Endometrial microvascular endothelial cells (primary cell): Measurements from ENCODE around the gene TRIM16. TPM values are rescaled to one million over a fixed set of nuclear protein-coding genes. Genes with fewer than 3 reads are reported as not detected.
"Not testable (repeated sequence)": the region's sequence is repeated elsewhere in the genome, so short reads cannot be mapped to it uniquely, and the experiment has no call there.

ENCODE experiments used
- in situ Hi-C: cut with HindIII; loops from 2 replicates; pipeline ENCODE4 v1.10.0; 2017; ENCODE audit warnings: low sequenced_read_pairs, low pct_unique_long_range_greater_than_20kb; ENCODE audit errors: inconsistent ontology term
- total RNA-seq: library from RNA; depleted of rRNA; stranded (reverse); fragments of >200 nt; gene quantifications from one replicate; pipeline ENCODE4 v1.2.3, GENCODE V29; 2015; ENCODE audit errors: inconsistent ontology term

Gene TRIM16
- total RNA-seq, result 45.1 TPM

GRCh38 chr17:15683824-15684478 lies at the start of gene TRIM16:
Gene TRIM16 (minus strand): TSS chr17:15684311. CDS start chr17:15651609, 32,702 bp downstream.
- in situ Hi-C loops, result not testable (repeated sequence)

GRCh38 chr17:15733174-15733789 lies 49.2 kb upstream of the TRIM16 start:
- in situ Hi-C loops, result not testable (repeated sequence)

GRCh38 chr17:15731900-15732299 lies 47.8 kb upstream of the TRIM16 start, which contains the start of gene TBC1D26:
Gene TBC1D26 (plus strand): TSS chr17:15732283. CDS start chr17:15735349, 3,066 bp downstream.
- in situ Hi-C loops, result not testable (repeated sequence)

GRCh38 chr17:15730535-15730934 lies 46.4 kb upstream of the TRIM16 start:
- in situ Hi-C loops, result not testable (repeated sequence)

- in situ Hi-C loops, result not testable (repeated sequence)
Measured at GRCh38 chr17:15716601-15717563, 32.8 kb upstream of the TRIM16 start.

GRCh38 chr17:15708879-15709278 lies 24.8 kb upstream of the TRIM16 start:
- in situ Hi-C loops, result not testable (repeated sequence)

- in situ Hi-C loops, result not testable (repeated sequence)
Measured at GRCh38 chr17:15704813-15705212, 20.7 kb upstream of the TRIM16 start.

- in situ Hi-C loops, result not testable (repeated sequence)
Measured at GRCh38 chr17:15704239-15704638, 20.1 kb upstream of the TRIM16 start.

- in situ Hi-C loops, result not testable (repeated sequence)
Measured at GRCh38 chr17:15699937-15700336, 15.8 kb upstream of the TRIM16 start.

GRCh38 chr17:15699413-15699924 lies 15.4 kb upstream of the TRIM16 start, which contains the start of gene ZNF286A:
Gene ZNF286A (plus strand): TSS chr17:15699752. CDS start chr17:15700330, 578 bp downstream.
- in situ Hi-C loops, result not testable (repeated sequence)

GRCh38 chr17:15698967-15699366 lies 14.9 kb upstream of the TRIM16 start:
- in situ Hi-C loops, result not testable (repeated sequence)

GRCh38 chr17:15687494-15687893 lies 3.4 kb upstream of the TRIM16 start:
- in situ Hi-C loops, result not testable (repeated sequence)

GRCh38 chr17:15683135-15683534 lies 976 bp downstream of the TRIM16 start:
- in situ Hi-C loops, result not testable (repeated sequence)

GRCh38 chr17:15675991-15676390 lies 8.1 kb downstream of the TRIM16 start:
- in situ Hi-C loops, result not testable (repeated sequence)

- in situ Hi-C loops, result not testable (repeated sequence)
Measured at GRCh38 chr17:15674640-15675039, 9.5 kb downstream of the TRIM16 start.

- in situ Hi-C loops, result not testable (repeated sequence)
Measured at GRCh38 chr17:15669526-15669925, 14.6 kb downstream of the TRIM16 start.

GRCh38 chr17:15663691-15664090 lies 20.4 kb downstream of the TRIM16 start:
- in situ Hi-C loops, result no loop called here

- in situ Hi-C loops, result no loop called here
Measured at GRCh38 chr17:15663176-15663575, 20.9 kb downstream of the TRIM16 start.

GRCh38 chr17:15662681-15663080 lies 21.4 kb downstream of the TRIM16 start:
- in situ Hi-C loops, result no loop called here
